ENCODE results near the gene PAK5.
A peak's percentile ranks its signal among the peaks of the same experiment; 100 is the strongest.

PAK5 gene

GRCh38 chr20:9838378-9839295, at the start of gene PAK5:
TSS of gene PAK5 (minus strand) at chr20:9839076. CDS start at chr20:9644328, 194,748 bp downstream.
- peak; percentile 21 to 93 (median 80) for DNase-seq

- DNase-seq, result no peak
Measured at GRCh38 chr20:9887706-9888105, 48.8 kb upstream of the PAK5 start.

GRCh38 chr20:9886227-9886626, 47.4 kb upstream of the PAK5 start:
- peak in 1 of 58 donors; percentile 10 for DNase-seq

GRCh38 chr20:9884666-9885065, 45.8 kb upstream of the PAK5 start:
- no peak for DNase-seq

- no peak for DNase-seq
Measured at GRCh38 chr20:9884061-9884460, 45.2 kb upstream of the PAK5 start.

GRCh38 chr20:9877932-9878495, 39.1 kb upstream of the PAK5 start:
- DNase-seq, result no peak

- DNase-seq, result no peak
Measured at GRCh38 chr20:9867196-9867980, 28.5 kb upstream of the PAK5 start.

- no peak for DNase-seq
Measured at GRCh38 chr20:9852566-9852965, 13.7 kb upstream of the PAK5 start.

- DNase-seq, result no peak
Measured at GRCh38 chr20:9839626-9840025, 750 bp upstream of the PAK5 start.

- peak in 13 of 58 donors; percentile 15 to 69 (median 29) for DNase-seq
Measured at GRCh38 chr20:9838035-9838377, 870 bp downstream of the PAK5 start.

- no peak for DNase-seq
Measured at GRCh38 chr20:9837634-9838033, 1.2 kb downstream of the PAK5 start.

- peak in 1 of 58 donors; percentile 6 for DNase-seq
Measured at GRCh38 chr20:9835302-9835701, 3.6 kb downstream of the PAK5 start.

GRCh38 chr20:9831032-9831431, 7.8 kb downstream of the PAK5 start:
- DNase-seq, result no peak

- DNase-seq, result no peak
Measured at GRCh38 chr20:9829835-9830234, 9.0 kb downstream of the PAK5 start.

- no peak for DNase-seq
Measured at GRCh38 chr20:9817654-9818053, 21.2 kb downstream of the PAK5 start.

- DNase-seq, result no peak
Measured at GRCh38 chr20:9815632-9816031, 23.2 kb downstream of the PAK5 start.

- no peak for DNase-seq
Measured at GRCh38 chr20:9810738-9811137, 28.1 kb downstream of the PAK5 start.

- DNase-seq, result no peak
Measured at GRCh38 chr20:9809271-9809670, 29.6 kb downstream of the PAK5 start.

GRCh38 chr20:9808166-9808565, 30.7 kb downstream of the PAK5 start:
- DNase-seq, result no peak

- DNase-seq, result peak in 1 of 58 donors; percentile 5
Measured at GRCh38 chr20:9807136-9807535, 31.7 kb downstream of the PAK5 start.

- DNase-seq, result no peak
Measured at GRCh38 chr20:9800421-9800820, 38.5 kb downstream of the PAK5 start.

- DNase-seq, result no peak
Measured at GRCh38 chr20:9794831-9795230, 44.0 kb downstream of the PAK5 start.
